HCT116 (cell line): ENCODE results near the gene ERBB4. TPM values are rescaled to one million over a fixed set of nuclear protein-coding genes. Genes with fewer than 3 reads are reported as not detected.

Source experiments
- ATAC-seq: fragments of 200-7000 bp; cut with Tn5 transposase; 2 replicates; pipeline ENCODE4 v1.9.1; 2020; ENCODE audit warnings: mild to moderate bottlenecking, moderate library complexity
- BruUV-seq: library from RNA; stranded (reverse); fragments of 400-500 nt; replicated peaks from 2 replicates; lab custom pipeline; 2021; lab: Mats Ljungman, UMichigan
- CTCF ChIA-PET: fragments of 300-600 bp; sonication (Branson Sonifier 250); formaldehyde crosslinking; loops from one replicate; lab custom pipeline; 2021; ENCODE audit warnings: antibody characterized with exemption; lab: Charles Lee
- POLR2A ChIA-PET: fragments of 300-600, 350-600 bp; sonication (Branson Sonifier 250); formaldehyde crosslinking; loops from one replicate; lab custom pipeline; 2021; ENCODE audit warnings: antibody characterized with exemption; lab: Charles Lee
- RAD21 ChIA-PET, 2 experiments: fragments of 300-600 bp; sonication (Branson Sonifier 250); formaldehyde crosslinking; loops; one replicate each; lab custom pipeline; 2023; ENCODE audit warnings: low total read pairs in 2 of 2; ENCODE audit not compliant: uncharacterized antibody in 2 of 2, unreplicated experiment in 2 of 2, low non-redundant PET in 1 of 2; lab: Charles Lee
- DNase-seq: peaks from one replicate; pipeline ENCODE4 v3.0.0-alpha.2; 2010; ENCODE audit warnings: low read depth, low spot score
- H2AFZ ChIP-seq: fragments of 200-600 bp; shearing (Covaris generic), sonication (generic); 2 replicates; pipeline ENCODE4 v1.6.1; 2017; ENCODE audit warnings: low read depth, mixed run types, mixed read lengths, antibody characterized with exemption, low read length; ENCODE audit not compliant: poor library complexity, severe bottlenecking
- H3K27ac ChIP-seq: 2 replicates; pipeline ENCODE4 v1.5.1; 2012; ENCODE audit warnings: low read depth, low read length
- H3K27me3 ChIP-seq: fragments of 200-600 bp; sonication (generic); 2 replicates; pipeline ENCODE4 v1.6.1; 2016; ENCODE audit warnings: mixed run types, low read length, mixed read lengths; ENCODE audit not compliant: insufficient read depth
- H3K36me3 ChIP-seq, 2 experiments: fragments of 200-500 bp in 1 of 2; fragments of 200-600 bp in 1 of 2; sonication (Bioruptor generic) in 1 of 2; sonication (generic) in 1 of 2; 2 replicates each; pipeline versions ENCODE4 v1.5.1 to v1.6.1; 2014 to 2016; ENCODE audit warnings: low read length in 2 of 2, inconsistent platforms in 1 of 2, mixed read lengths in 1 of 2, mixed run types in 1 of 2; ENCODE audit not compliant: insufficient read depth in 2 of 2, control insufficient read depth in 1 of 2
- H3K4me1 ChIP-seq, 2 experiments: fragments of 200-600 bp in 1 of 2; sonication (generic) in 1 of 2; 2 replicates each; pipeline versions ENCODE4 v1.5.1 to v1.6.1; 2012 to 2017; ENCODE audit warnings: low read length in 2 of 2, inconsistent platforms in 1 of 2, mild to moderate bottlenecking in 1 of 2, mixed read lengths in 1 of 2, mixed run types in 1 of 2, moderate library complexity in 1 of 2; ENCODE audit not compliant: insufficient read depth in 2 of 2, control insufficient read depth in 1 of 2
- H3K4me2 ChIP-seq: fragments of 200-600 bp; sonication (generic); 2 replicates; pipeline ENCODE4 v1.6.1; 2017; ENCODE audit warnings: mixed run types, low read length, mixed read lengths
- H3K4me3 ChIP-seq, 2 experiments: fragments of 200-600 bp in 1 of 2; sonication (generic) in 1 of 2; replicated peaks in 1 of 2; 2 replicates each; pipeline ENCODE4 v1.5.1; 2011 to 2016; ENCODE audit warnings: low read length in 2 of 2, control low read depth in 1 of 2, low read depth in 1 of 2, mild to moderate bottlenecking in 1 of 2, mixed read lengths in 1 of 2, mixed run types in 1 of 2
- H3K79me2 ChIP-seq: fragments of 200-600 bp; sonication (generic); 2 replicates; pipeline ENCODE4 v1.6.1; 2017; ENCODE audit warnings: mild to moderate bottlenecking, mixed run types, low read length, moderate library complexity, mixed read lengths; ENCODE audit not compliant: insufficient read depth
- H3K9ac ChIP-seq: fragments of 200-600 bp; sonication (generic); 2 replicates; pipeline ENCODE4 v1.6.1; 2016; ENCODE audit warnings: low read length, mixed read lengths
- H3K9me2 ChIP-seq: fragments of 200-600 bp; sonication (generic), shearing (Covaris generic); 2 replicates; pipeline ENCODE4 v1.6.1; 2017; ENCODE audit warnings: mixed run types, mild to moderate bottlenecking, moderate library complexity; ENCODE audit not compliant: insufficient read depth
- H3K9me3 ChIP-seq, 2 experiments: fragments of 200-500 bp in 1 of 2; fragments of 200-600 bp in 1 of 2; sonication (Bioruptor generic) in 1 of 2; sonication (generic) in 1 of 2; 2 replicates each; pipeline ENCODE4 v1.6.1; 2014 to 2017; ENCODE audit warnings: low read length in 2 of 2, mixed read lengths in 2 of 2, inconsistent platforms in 1 of 2, low read depth in 1 of 2, mild to moderate bottlenecking in 1 of 2, mixed run types in 1 of 2, moderate library complexity in 1 of 2; ENCODE audit not compliant: control insufficient read depth in 1 of 2, insufficient read depth in 1 of 2
- H4K20me1 ChIP-seq: fragments of 200-600 bp; sonication (generic), shearing (Covaris generic); 2 replicates; pipeline ENCODE4 v1.6.1; 2017; ENCODE audit warnings: mixed run types, mild to moderate bottlenecking, moderate library complexity; ENCODE audit not compliant: insufficient read depth
- CBX3 ChIP-seq: IDR thresholded peaks from 2 replicates; pipeline ENCODE4 v1.6.1; 2012; ENCODE audit warnings: low read depth
- CEBPB ChIP-seq: IDR thresholded peaks from 2 replicates; pipeline ENCODE4 v1.6.1; 2012; ENCODE audit warnings: low read depth
- EGR1 ChIP-seq: IDR thresholded peaks from 2 replicates; pipeline ENCODE4 v1.6.1; 2012; ENCODE audit warnings: low read depth
- EZH2 ChIP-seq: fragments of 200-600 bp; sonication (generic); IDR thresholded peaks from 2 replicates; pipeline ENCODE4 v1.6.1; 2017; ENCODE audit warnings: antibody characterized with exemption, mixed run types
- EZH2phosphoT487 ChIP-seq: fragments of 200-600 bp; IDR thresholded peaks from 2 replicates; pipeline ENCODE4 v1.6.1; 2018; ENCODE audit warnings: antibody characterized with exemption, borderline replicate concordance
- FOSL1 ChIP-seq: IDR thresholded peaks from 2 replicates; pipeline ENCODE4 v1.6.1; 2012; ENCODE audit warnings: low read depth
- JUND ChIP-seq: IDR thresholded peaks from 2 replicates; pipeline ENCODE4 v1.6.1; 2012
- POLR2A ChIP-seq: IDR thresholded peaks from 2 replicates; pipeline ENCODE4 v1.7.0; 2011; ENCODE audit warnings: borderline replicate concordance; ENCODE audit not compliant: insufficient read depth, insufficient read length; ENCODE audit errors: extremely low read depth
- POLR2AphosphoS5 ChIP-seq: IDR thresholded peaks from 2 replicates; pipeline ENCODE4 v1.6.1; 2011; ENCODE audit warnings: mild to moderate bottlenecking, low read depth, low read length, moderate library complexity
- RAD21 ChIP-seq: IDR thresholded peaks from 2 replicates; pipeline ENCODE4 v1.6.1; 2012; ENCODE audit warnings: low read depth, mild to moderate bottlenecking
- ZFX ChIP-seq: fragments of 450-650 bp; IDR thresholded peaks from 2 replicates; pipeline ENCODE4 v1.6.1; 2017
- ZNF274 ChIP-seq: fragments of 200-500 bp; sonication (Bioruptor generic); IDR thresholded peaks from 2 replicates; pipeline ENCODE4 v1.6.1; 2014; ENCODE audit warnings: mild to moderate bottlenecking, low read depth, low read length, inconsistent platforms
- intact Hi-C: fragments of 100-400 bp; cut with micrococcal nuclease; formaldehyde crosslinking; loops from 2 replicates; pipeline ENCODE4 v1.10.0; 2022
- total RNA-seq: library from RNA; stranded (reverse); gene quantifications from one replicate; pipeline ENCODE4 v1.2.1, GENCODE V29; 2021; ENCODE audit not compliant: unreplicated experiment
- TF ChIP-seq, protein P1 (sequence below), 3 experiments: fragments of 200-600 bp in 1 of 3; sonication (generic) in 1 of 3; IDR thresholded peaks in 2 of 3; conservative IDR thresholded peaks in 1 of 3; 2 replicates each; pipeline ENCODE4 v1.5.1; 2012 to 2017; ENCODE audit warnings: low read depth in 2 of 3, low read length in 2 of 3, antibody characterized with exemption in 1 of 3, borderline replicate concordance in 1 of 3, control low read depth in 1 of 3, mild to moderate bottlenecking in 1 of 3, mixed read lengths in 1 of 3, mixed run types in 1 of 3, moderate library complexity in 1 of 3; ENCODE audit not compliant: insufficient read depth in 1 of 3
- TF ChIP-seq, protein P2 (sequence below): IDR thresholded peaks from 2 replicates; pipeline ENCODE4 v1.6.1; 2012
- TF ChIP-seq, protein P3 (sequence below): IDR thresholded peaks from 2 replicates; pipeline ENCODE4 v1.6.1; 2011; ENCODE audit warnings: mild to moderate bottlenecking, low read length, moderate library complexity; ENCODE audit not compliant: insufficient replicate concordance; ENCODE audit errors: extremely low read depth

Gene ERBB4
- total RNA-seq, 1 experiment from 2014 or later, result 0.10 TPM

DNA sequence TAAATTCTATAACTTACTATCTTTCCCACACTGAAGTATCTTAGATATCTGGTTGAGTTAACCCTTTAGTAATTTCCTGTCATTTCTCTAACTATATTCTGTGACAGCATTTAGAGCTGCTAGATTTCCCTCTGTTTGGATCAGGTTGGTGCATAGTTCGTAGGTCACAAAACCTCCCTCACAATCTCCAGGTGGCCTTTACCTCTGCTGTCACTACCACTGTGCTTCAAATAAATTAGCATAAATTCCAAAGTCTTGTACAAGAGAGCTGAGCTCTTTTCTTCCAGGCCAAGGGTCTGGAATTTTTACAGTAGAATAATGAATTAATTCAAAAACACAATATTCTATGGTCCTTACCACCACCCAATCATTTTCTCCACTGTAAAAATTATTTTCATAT, 739.7 kb downstream of the ERBB4 start:
- Histone ChIP-seq H3K9ac (no peak overlapping the region), H3K4me1 (no peaks in the 10 kb centered on the region), H3K36me3 (no peaks in the 10 kb centered on the region), H2AFZ (no peak overlapping the region), H3K4me2 (no peak overlapping the region), H4K20me1 (no peaks in the 10 kb centered on the region), H3K9me3 (no peaks in the 10 kb centered on the region), H3K27ac (no peak overlapping the region)
- POLR2A ChIA-PET, result no interaction called here
- no peak for DNase-seq
- RAD21 ChIA-PET, result no interaction called here
- CTCF ChIA-PET, result no interaction called here
- no TSS peak for BruUV-seq
- no peak for TF ChIP-seq ZFX
- TF ChIP-seq POLR2AphosphoS5, result no peak
- TF ChIP-seq, protein P1, sequence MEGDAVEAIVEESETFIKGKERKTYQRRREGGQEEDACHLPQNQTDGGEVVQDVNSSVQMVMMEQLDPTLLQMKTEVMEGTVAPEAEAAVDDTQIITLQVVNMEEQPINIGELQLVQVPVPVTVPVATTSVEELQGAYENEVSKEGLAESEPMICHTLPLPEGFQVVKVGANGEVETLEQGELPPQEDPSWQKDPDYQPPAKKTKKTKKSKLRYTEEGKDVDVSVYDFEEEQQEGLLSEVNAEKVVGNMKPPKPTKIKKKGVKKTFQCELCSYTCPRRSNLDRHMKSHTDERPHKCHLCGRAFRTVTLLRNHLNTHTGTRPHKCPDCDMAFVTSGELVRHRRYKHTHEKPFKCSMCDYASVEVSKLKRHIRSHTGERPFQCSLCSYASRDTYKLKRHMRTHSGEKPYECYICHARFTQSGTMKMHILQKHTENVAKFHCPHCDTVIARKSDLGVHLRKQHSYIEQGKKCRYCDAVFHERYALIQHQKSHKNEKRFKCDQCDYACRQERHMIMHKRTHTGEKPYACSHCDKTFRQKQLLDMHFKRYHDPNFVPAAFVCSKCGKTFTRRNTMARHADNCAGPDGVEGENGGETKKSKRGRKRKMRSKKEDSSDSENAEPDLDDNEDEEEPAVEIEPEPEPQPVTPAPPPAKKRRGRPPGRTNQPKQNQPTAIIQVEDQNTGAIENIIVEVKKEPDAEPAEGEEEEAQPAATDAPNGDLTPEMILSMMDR (IDR thresholded peaks at IDR 0.05 in 2 of 3, conservative IDR thresholded peaks at IDR 0.05 in 1 of 3; ENCODE audit: borderline replicate concordance in 1 of 3, insufficient read depth in 1 of 3, low read depth in 2 of 3, low read length in 2 of 3), result no peak
- TF ChIP-seq FOSL1, result no peak
- TF ChIP-seq EZH2, result no peak
- no peak for TF ChIP-seq CBX3
- no peak for TF ChIP-seq EGR1
- TF ChIP-seq, protein P2, sequence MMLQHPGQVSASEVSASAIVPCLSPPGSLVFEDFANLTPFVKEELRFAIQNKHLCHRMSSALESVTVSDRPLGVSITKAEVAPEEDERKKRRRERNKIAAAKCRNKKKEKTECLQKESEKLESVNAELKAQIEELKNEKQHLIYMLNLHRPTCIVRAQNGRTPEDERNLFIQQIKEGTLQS, result no peak
- TF ChIP-seq RAD21, result no peak
- TF ChIP-seq CEBPB, result no peak
- TF ChIP-seq ZNF274, result no peak
- TF ChIP-seq, protein P3, sequence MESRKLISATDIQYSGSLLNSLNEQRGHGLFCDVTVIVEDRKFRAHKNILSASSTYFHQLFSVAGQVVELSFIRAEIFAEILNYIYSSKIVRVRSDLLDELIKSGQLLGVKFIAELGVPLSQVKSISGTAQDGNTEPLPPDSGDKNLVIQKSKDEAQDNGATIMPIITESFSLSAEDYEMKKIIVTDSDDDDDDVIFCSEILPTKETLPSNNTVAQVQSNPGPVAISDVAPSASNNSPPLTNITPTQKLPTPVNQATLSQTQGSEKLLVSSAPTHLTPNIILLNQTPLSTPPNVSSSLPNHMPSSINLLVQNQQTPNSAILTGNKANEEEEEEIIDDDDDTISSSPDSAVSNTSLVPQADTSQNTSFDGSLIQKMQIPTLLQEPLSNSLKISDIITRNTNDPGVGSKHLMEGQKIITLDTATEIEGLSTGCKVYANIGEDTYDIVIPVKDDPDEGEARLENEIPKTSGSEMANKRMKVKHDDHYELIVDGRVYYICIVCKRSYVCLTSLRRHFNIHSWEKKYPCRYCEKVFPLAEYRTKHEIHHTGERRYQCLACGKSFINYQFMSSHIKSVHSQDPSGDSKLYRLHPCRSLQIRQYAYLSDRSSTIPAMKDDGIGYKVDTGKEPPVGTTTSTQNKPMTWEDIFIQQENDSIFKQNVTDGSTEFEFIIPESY, result no peak
- no peak for TF ChIP-seq POLR2A
- TF ChIP-seq JUND, result no peak
- TF ChIP-seq EZH2phosphoT487, result no peak
- TF ChIP-seq, all 23 proteins: peak for 0
- intact Hi-C loops, result no loop called here
- ATAC-seq, result no peak
- no peaks in the 10 kb centered on the region for H3K27me3 ChIP-seq
- H3K4me3 ChIP-seq, result no peak overlapping the region
- H3K79me2 ChIP-seq, result no peaks in the 10 kb centered on the region
- no peaks in the 10 kb centered on the region for H3K9me2 ChIP-seq
